ENCODE data around the gene RAPGEF5. TPM values are rescaled to one million over a fixed set of nuclear protein-coding genes. Genes with fewer than 3 reads are reported as not detected.

The RAPGEF5 gene
- total and polyA plus RNA-seq, 12 donors, result 5.1 to 87.0 (median 26.0) TPM

DNA sequence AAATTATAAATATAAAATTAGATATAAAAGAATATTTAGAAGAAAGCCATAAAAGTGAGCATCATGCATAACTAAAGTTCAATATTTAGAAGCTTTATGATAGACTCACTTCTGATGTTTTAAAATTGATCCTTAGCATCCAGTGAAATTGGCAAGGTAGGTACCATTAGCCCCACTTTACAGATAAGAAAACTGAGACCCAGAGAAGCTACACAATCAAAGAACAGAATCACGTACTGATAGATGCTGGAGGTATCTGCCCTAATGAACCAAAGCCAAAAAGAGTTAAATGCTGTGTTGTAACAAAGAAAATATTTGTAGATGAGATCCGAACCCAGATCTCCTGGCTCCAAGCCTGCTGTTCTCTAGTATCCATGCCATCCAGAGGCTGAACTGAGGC, 42.6 kb upstream of the RAPGEF5 start:
- Histone ChIP-seq H3K4me1 (replicated peaks in 1 of 2) (no peaks in the 10 kb centered on the region), H3K4me3 (no peak overlapping the region), H3K36me3 (replicated peaks in 1 of 2) (no peaks in the 10 kb centered on the region), H3K27ac (no peak overlapping the region), H3K9me3 (replicated peaks in 1 of 3) (no peaks in the 10 kb centered on the region), H3K27me3 (no peaks in the 10 kb centered on the region)
- DNase-seq, result no peak
- 68 to 80% (median 77%) methylated on average over 2 of the region's 2 CpGs for WGBS, 4 donors
- TF ChIP-seq, protein P1, sequence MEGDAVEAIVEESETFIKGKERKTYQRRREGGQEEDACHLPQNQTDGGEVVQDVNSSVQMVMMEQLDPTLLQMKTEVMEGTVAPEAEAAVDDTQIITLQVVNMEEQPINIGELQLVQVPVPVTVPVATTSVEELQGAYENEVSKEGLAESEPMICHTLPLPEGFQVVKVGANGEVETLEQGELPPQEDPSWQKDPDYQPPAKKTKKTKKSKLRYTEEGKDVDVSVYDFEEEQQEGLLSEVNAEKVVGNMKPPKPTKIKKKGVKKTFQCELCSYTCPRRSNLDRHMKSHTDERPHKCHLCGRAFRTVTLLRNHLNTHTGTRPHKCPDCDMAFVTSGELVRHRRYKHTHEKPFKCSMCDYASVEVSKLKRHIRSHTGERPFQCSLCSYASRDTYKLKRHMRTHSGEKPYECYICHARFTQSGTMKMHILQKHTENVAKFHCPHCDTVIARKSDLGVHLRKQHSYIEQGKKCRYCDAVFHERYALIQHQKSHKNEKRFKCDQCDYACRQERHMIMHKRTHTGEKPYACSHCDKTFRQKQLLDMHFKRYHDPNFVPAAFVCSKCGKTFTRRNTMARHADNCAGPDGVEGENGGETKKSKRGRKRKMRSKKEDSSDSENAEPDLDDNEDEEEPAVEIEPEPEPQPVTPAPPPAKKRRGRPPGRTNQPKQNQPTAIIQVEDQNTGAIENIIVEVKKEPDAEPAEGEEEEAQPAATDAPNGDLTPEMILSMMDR (IDR thresholded peaks at IDR 0.05), result no peak
- no peak for TF ChIP-seq POLR2A (IDR thresholded peaks at IDR 0.05)
- intact Hi-C loops (cut with DNase I), result no loop called here

DNA sequence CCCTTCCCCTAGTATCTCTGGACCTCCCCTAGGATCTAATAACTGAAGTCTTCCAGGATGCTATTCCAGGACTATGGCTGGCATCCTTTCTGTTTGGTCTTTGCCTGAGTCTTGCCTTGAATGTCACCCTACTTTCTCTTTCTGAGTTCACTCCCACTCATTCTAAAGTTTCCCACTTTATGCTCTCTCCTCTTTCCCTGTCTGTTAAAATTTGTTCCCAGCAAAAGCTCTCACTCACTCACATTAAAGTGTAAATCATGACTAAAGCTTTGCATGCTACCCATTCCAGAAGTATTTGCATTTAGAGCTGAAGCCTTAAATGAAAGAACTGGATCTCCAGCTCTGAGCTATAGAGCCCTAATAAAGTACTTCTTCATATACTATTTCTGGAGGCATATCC, 42.1 kb upstream of the RAPGEF5 start:
- intact Hi-C loops (cut with DNase I), result no loop called here
- DNase-seq, result no peak
- no peaks in the 10 kb centered on the region for H3K36me3 ChIP-seq (replicated peaks in 1 of 2)
- H3K9me3 ChIP-seq (replicated peaks in 1 of 3), result no peaks in the 10 kb centered on the region
- H3K27ac ChIP-seq, result no peak overlapping the region
- no peak overlapping the region for H3K4me3 ChIP-seq
- H3K4me1 ChIP-seq (replicated peaks in 1 of 2), result no peaks in the 10 kb centered on the region
- no peak for TF ChIP-seq POLR2A (IDR thresholded peaks at IDR 0.05)
- TF ChIP-seq, protein P1 (IDR thresholded peaks at IDR 0.05), result no peak
- no peaks in the 10 kb centered on the region for H3K27me3 ChIP-seq

DNA sequence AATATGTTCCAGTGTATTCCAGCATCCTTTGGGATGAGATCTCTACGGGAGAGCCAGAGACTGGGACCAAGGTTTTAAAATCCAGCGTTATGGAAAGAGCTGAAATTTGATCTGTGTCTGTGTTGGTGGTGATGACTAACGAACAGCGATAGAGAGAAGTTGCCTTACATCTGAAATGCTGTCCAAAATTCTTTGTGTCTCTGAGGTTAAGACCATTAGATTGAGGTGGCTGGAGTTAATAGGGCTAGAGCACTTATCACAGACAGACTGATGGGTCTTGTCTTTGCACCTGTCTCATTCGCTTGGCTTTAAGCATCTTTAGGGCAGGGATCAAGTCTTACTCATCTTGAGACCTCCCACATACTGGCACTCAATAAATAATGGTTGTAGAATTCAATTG, 41.0 kb upstream of the RAPGEF5 start:
- TF ChIP-seq, protein P1 (IDR thresholded peaks at IDR 0.05), result no peak
- no peak overlapping the region for H3K4me3 ChIP-seq
- no peaks in the 10 kb centered on the region for H3K36me3 ChIP-seq (replicated peaks in 1 of 2)
- H3K9me3 ChIP-seq (replicated peaks in 1 of 3), result no peaks in the 10 kb centered on the region
- intact Hi-C loops (cut with DNase I), result no loop called here
- no peaks in the 10 kb centered on the region for H3K27me3 ChIP-seq
- no peaks in the 10 kb centered on the region for H3K4me1 ChIP-seq (replicated peaks in 1 of 2)
- DNase-seq, result no peak
- H3K27ac ChIP-seq, result no peak overlapping the region
- WGBS, 4 donors, result 58 to 76% (median 60%) methylated on average over 5 of the region's 5 CpGs

DNA sequence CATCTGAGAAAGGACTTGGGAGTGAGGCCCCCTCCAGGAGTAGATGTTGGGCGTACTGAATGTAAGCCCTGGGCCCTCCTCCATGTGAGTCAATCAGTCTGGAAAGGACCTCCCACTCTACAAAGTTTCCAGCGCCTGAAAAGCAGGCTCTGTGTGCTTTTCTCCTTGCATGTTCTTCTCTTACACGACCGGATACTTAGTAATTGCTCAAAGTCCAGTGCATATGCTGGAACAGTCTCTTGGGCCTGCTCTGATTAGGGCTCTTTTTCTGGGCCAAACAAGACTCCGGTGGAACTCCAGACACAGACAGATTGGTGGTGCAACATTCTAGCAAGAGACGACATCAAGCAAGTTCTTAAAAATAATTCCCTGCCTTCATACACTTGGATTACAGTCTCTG, 38.3 kb upstream of the RAPGEF5 start:
- H3K4me3 ChIP-seq, result no peak overlapping the region
- WGBS, 4 donors, result 73 to 85% methylated on average over 5 to 6 of the region's 6 CpGs; no CpG with 5 or more reads in 2 of the 4 donors
- intact Hi-C loops (cut with DNase I), result no loop called here
- no peaks in the 10 kb centered on the region for H3K36me3 ChIP-seq (replicated peaks in 1 of 2)
- TF ChIP-seq, protein P1 (IDR thresholded peaks at IDR 0.05), result no peak
- TF ChIP-seq POLR2A (IDR thresholded peaks at IDR 0.05), result no peak
- no peak for DNase-seq
- no peaks in the 10 kb centered on the region for H3K9me3 ChIP-seq (replicated peaks in 1 of 3)
- H3K27ac ChIP-seq, result no peak overlapping the region
- H3K27me3 ChIP-seq, result no peaks in the 10 kb centered on the region
- H3K4me1 ChIP-seq (replicated peaks in 1 of 2), result no peaks in the 10 kb centered on the region
